Stomach (tissue), 4 donors: ENCODE measurements around the gene WDR64.

Experiments
- CTCF ChIP-seq, 7 experiments: fragments of 450-650 bp in 4 of 7; fragments of 200-600 bp in 3 of 7; sonication (generic) in 3 of 7; IDR thresholded peaks; one replicate each; pipeline ENCODE4 v1.5.1; 2016 to 2019; ENCODE audit warnings: antibody characterized with exemption in 7 of 7, control low read depth in 2 of 7, mild to moderate bottlenecking in 1 of 7
- EP300 ChIP-seq: sonication (generic); formaldehyde crosslinking; IDR thresholded peaks from one replicate; pipeline ENCODE4 v1.6.1; 2017; ENCODE audit warnings: antibody characterized with exemption
- POLR2A ChIP-seq, 4 donors: fragments of 450-650 bp; IDR thresholded peaks; one replicate each; pipeline ENCODE4 v1.6.1; 2016; ENCODE audit warnings: antibody characterized with exemption in 4 of 4, control low read depth in 2 of 4, mild to moderate bottlenecking in 1 of 4, moderate library complexity in 1 of 4
- POLR2AphosphoS5 ChIP-seq, 3 donors: sonication (generic); formaldehyde crosslinking; IDR thresholded peaks; one replicate each; pipeline ENCODE4 v1.6.1; 2016; ENCODE audit warnings: antibody characterized with exemption in 3 of 3

GRCh38 chr1:241717975-241718374, 65.9 kb downstream of the WDR64 start:
- no peak for TF ChIP-seq CTCF (IDR thresholded peaks at IDR 0.05)
- no peak for TF ChIP-seq POLR2AphosphoS5 (IDR thresholded peaks at IDR 0.05)
- no peak for TF ChIP-seq POLR2A (IDR thresholded peaks at IDR 0.05)
- no peak for TF ChIP-seq EP300
